Activated CD4-positive, CD25-positive, alpha-beta regulatory T cell treated with anti-CD3 and anti-CD28 coated beads, Interleukin-2, amount 50 U/mL, for 24 hours (primary cell): ENCODE measurements around the gene NR5A2.

Source experiments
- ATAC-seq, 2 donors: fragments of 150-1000 bp; cut with Tn5 transposase; one replicate each; pipeline ENCODE4 v1.10.0; 2021; ENCODE audit warnings: mild to moderate bottlenecking in 1 of 2, moderate library complexity in 1 of 2

Gene NR5A2

GRCh38 chr1:200075522-200075921 lies 48.0 kb downstream of the NR5A2 start:
- no peak for ATAC-seq

GRCh38 chr1:200075938-200076546 lies 48.5 kb downstream of the NR5A2 start:
- no peak for ATAC-seq

GRCh38 chr1:200079232-200079940 lies 51.9 kb downstream of the NR5A2 start:
- no peak for ATAC-seq

- ATAC-seq: no peak
These were observed 53.9 kb downstream of the NR5A2 start for GRCh38 chr1:200081151-200081968.

GRCh38 chr1:200081969-200082245 lies 54.4 kb downstream of the NR5A2 start:
- no peak for ATAC-seq

GRCh38 chr1:200082329-200082728 lies 54.8 kb downstream of the NR5A2 start:
- ATAC-seq: no peak

GRCh38 chr1:200090252-200091159 lies 63.0 kb downstream of the NR5A2 start:
- ATAC-seq: no peak

GRCh38 chr1:200095057-200095577 lies 67.6 kb downstream of the NR5A2 start:
- no peak for ATAC-seq

- ATAC-seq: no peak
These were observed 69.3 kb downstream of the NR5A2 start for GRCh38 chr1:200096774-200097173.

GRCh38 chr1:200099040-200099439 lies 71.5 kb downstream of the NR5A2 start:
- ATAC-seq: no peak

GRCh38 chr1:200103966-200104583 lies 76.6 kb downstream of the NR5A2 start:
- no peak for ATAC-seq

GRCh38 chr1:200107004-200107470 lies 79.5 kb downstream of the NR5A2 start:
- no peak for ATAC-seq

- ATAC-seq: no peak
These were observed 81.1 kb downstream of the NR5A2 start for GRCh38 chr1:200108659-200109058.

GRCh38 chr1:200112290-200112689 lies 84.8 kb downstream of the NR5A2 start:
- no peak for ATAC-seq

GRCh38 chr1:200115532-200115931 lies 88.0 kb downstream of the NR5A2 start:
- ATAC-seq: no peak

- no peak for ATAC-seq
These were observed 88.8 kb downstream of the NR5A2 start for GRCh38 chr1:200116324-200116723.

- ATAC-seq: no peak
These were observed 91.4 kb downstream of the NR5A2 start for GRCh38 chr1:200118779-200119505.

GRCh38 chr1:200121421-200121820 lies 93.9 kb downstream of the NR5A2 start:
- ATAC-seq: no peak

- ATAC-seq: no peak
These were observed 96.8 kb downstream of the NR5A2 start for GRCh38 chr1:200124309-200124708.

GRCh38 chr1:200128081-200128480 lies 100.6 kb downstream of the NR5A2 start:
- no peak for ATAC-seq
